Spleen (tissue), 11 donors: ENCODE results near the gene NBAS. TPM values are rescaled to one million over a fixed set of nuclear protein-coding genes. Genes with fewer than 3 reads are reported as not detected.

ENCODE experiments used
- DNase-seq: peaks from one replicate; pipeline ENCODE4 v3.0.0-alpha.2; 2020
- H3K27ac ChIP-seq, 8 donors: fragments of 200-600 bp; sonication (generic) in 7 of 8; 1 replicate in 4 of 8; 2 replicates in 4 of 8; pipeline versions ENCODE4 v1.5.0 to v1.8.0; 2016 to 2021; ENCODE audit warnings: inconsistent platforms in 4 of 8, mild to moderate bottlenecking in 4 of 8, moderate library complexity in 1 of 8
- H3K27me3 ChIP-seq, 7 donors: fragments of 200-600 bp; sonication (generic) in 6 of 7; replicated peaks in 1 of 7; 1 replicate in 4 of 7; 2 replicates in 3 of 7; pipeline versions ENCODE4 v1.5.0 to v1.8.0; 2016 to 2021; ENCODE audit warnings: inconsistent platforms in 3 of 7, mild to moderate bottlenecking in 1 of 7
- H3K36me3 ChIP-seq, 6 donors: fragments of 200-600 bp; sonication (generic) in 5 of 6; 1 replicate in 4 of 6; 2 replicates in 2 of 6; pipeline versions ENCODE4 v1.5.0 to v1.8.0; 2016 to 2021; ENCODE audit warnings: inconsistent platforms in 2 of 6
- H3K4me1 ChIP-seq, 6 donors: fragments of 200-600 bp; sonication (generic) in 5 of 6; 1 replicate in 3 of 6; 2 replicates in 3 of 6; pipeline versions ENCODE4 v1.5.0 to v1.8.0; 2016 to 2021; ENCODE audit warnings: inconsistent platforms in 3 of 6
- H3K4me3 ChIP-seq, 8 donors: fragments of 200-600 bp; sonication (generic) in 7 of 8; 1 replicate in 4 of 8; 2 replicates in 4 of 8; pipeline versions ENCODE4 v1.5.0 to v1.8.0; 2016 to 2021; ENCODE audit warnings: inconsistent platforms in 4 of 8, mild to moderate bottlenecking in 4 of 8, moderate library complexity in 2 of 8
- H3K9me3 ChIP-seq, 8 donors: fragments of 200-600 bp; sonication (generic) in 7 of 8; 1 replicate in 4 of 8; 2 replicates in 4 of 8; pipeline versions ENCODE4 v1.5.0 to v1.8.0; 2016 to 2021; ENCODE audit warnings: inconsistent platforms in 4 of 8
- POLR2A ChIP-seq, 3 donors: fragments of 450-650 bp; IDR thresholded peaks; one replicate each; pipeline ENCODE4 v1.5.1; 2017; ENCODE audit warnings: antibody characterized with exemption in 3 of 3, mild to moderate bottlenecking in 1 of 3
- POLR2AphosphoS5 ChIP-seq, 3 donors: sonication (generic); formaldehyde crosslinking; IDR thresholded peaks; one replicate each; pipeline ENCODE4 v1.5.1; 2017; ENCODE audit warnings: antibody characterized with exemption in 3 of 3
- WGBS, 5 donors: extraction: QIAGEN DNeasy Blood & Tissue Kit in 3 of 5; methylation state at CpG; one replicate each; pipeline versions ENCODE4 v1.1.5 to v1.1.7; 2013 to 2018; 5-methylcytosine and 5-hydroxymethylcytosine counted together
- intact Hi-C: fragments of 100-400 bp; cut with DNase I; formaldehyde crosslinking; loops from one replicate; pipeline ENCODE4 v1.15.0; 2023; ENCODE audit warnings: low total_unique reads
- polyA plus RNA-seq, 3 donors: library from polyadenylated mRNA; stranded (reverse); fragments of 200-250 nt; gene quantifications; one replicate each; pipeline ENCODE4 v1.2.1, GENCODE V29; 2013
- total RNA-seq, 7 donors: library from RNA; depleted of rRNA in 3 of 7; stranded (reverse); fragments of >200 nt in 3 of 7; fragmentation: NEBNext Ultra II Directional in 4 of 7; extraction: Animal tissue kit (Norgen Biotek cat#: 25700) in 4 of 7; gene quantifications; one replicate each; pipeline versions ENCODE4 v1.1.0 to v1.2.1, GENCODE V29; 2016 to 2021
- TF ChIP-seq, protein P1 (sequence below), 11 experiments: fragments of 200-600 bp in 7 of 11; fragments of 450-650 bp in 4 of 11; sonication (generic) in 4 of 11; IDR thresholded peaks in 8 of 11; conservative IDR thresholded peaks in 3 of 11; 1 replicate in 7 of 11; 2 replicates in 4 of 11; pipeline versions ENCODE4 v1.4.0 to v1.8.0; 2016 to 2021; ENCODE audit warnings: antibody characterized with exemption in 11 of 11, inconsistent platforms in 4 of 11, mild to moderate bottlenecking in 1 of 11
- donor health status: healthy with polysubstance abuse.
- donor health status: DM: no; HTN: no; CAD: no; lungs with moderate emphysema.
- donor health status: DM: no; HTN: no; CAD: no.
- donor health status: Bipolar disorder and iron deficiency.
- donor health status: healthy.
- donor health status: DM: no; HTN: no; CAD: no.
- donor health status: DM: yes; HTN: yes; CAD: no.

Gene NBAS
- total and polyA plus RNA-seq, 10 donors = 21.1 to 49.0 (median 40.9) TPM

DNA sequence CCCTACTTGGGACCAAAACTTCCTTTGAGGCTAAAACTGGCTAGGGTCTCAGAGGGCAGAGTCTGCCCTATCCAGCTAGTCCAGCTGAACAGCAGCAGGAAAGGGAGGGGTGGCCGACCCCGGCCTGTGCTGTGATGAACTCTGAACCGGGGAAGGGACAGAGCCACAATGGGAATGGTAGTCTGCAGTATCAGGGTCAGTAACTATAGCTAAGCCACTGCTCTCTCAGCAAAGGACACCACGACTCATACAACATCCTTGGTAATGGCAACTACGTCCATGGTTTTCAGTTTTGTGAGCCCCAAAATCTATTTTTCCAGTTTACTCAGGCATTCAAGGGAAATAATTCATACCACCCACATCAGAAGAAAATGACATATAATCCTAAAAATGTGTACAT is 75.2 kb downstream of the NBAS start:
- Histone ChIP-seq H3K4me3 (no peak overlapping the region), H3K36me3 (peaks cover 0 to 83% (median 20%) of the 10 kb centered on the region in 6 donors), H3K27me3 (no peaks in the 10 kb centered on the region), H3K9me3 (no peaks in the 10 kb centered on the region), H3K27ac (no peak overlapping the region), H3K4me1 (no peaks in the 10 kb centered on the region)
- DNase-seq = no peak
- WGBS, 5 donors = 80 to 94% (median 86%) methylated on average over 5 of the region's 5 CpGs
- intact Hi-C loops = no loop called here
- TF ChIP-seq POLR2AphosphoS5 (IDR thresholded peaks at IDR 0.05) (no peak), POLR2A (IDR thresholded peaks at IDR 0.05) (no peak)
- TF ChIP-seq, protein P1, sequence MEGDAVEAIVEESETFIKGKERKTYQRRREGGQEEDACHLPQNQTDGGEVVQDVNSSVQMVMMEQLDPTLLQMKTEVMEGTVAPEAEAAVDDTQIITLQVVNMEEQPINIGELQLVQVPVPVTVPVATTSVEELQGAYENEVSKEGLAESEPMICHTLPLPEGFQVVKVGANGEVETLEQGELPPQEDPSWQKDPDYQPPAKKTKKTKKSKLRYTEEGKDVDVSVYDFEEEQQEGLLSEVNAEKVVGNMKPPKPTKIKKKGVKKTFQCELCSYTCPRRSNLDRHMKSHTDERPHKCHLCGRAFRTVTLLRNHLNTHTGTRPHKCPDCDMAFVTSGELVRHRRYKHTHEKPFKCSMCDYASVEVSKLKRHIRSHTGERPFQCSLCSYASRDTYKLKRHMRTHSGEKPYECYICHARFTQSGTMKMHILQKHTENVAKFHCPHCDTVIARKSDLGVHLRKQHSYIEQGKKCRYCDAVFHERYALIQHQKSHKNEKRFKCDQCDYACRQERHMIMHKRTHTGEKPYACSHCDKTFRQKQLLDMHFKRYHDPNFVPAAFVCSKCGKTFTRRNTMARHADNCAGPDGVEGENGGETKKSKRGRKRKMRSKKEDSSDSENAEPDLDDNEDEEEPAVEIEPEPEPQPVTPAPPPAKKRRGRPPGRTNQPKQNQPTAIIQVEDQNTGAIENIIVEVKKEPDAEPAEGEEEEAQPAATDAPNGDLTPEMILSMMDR (IDR thresholded peaks at IDR 0.05 in 8 of 11, conservative IDR thresholded peaks at IDR 0.05 in 3 of 11) = no peak

DNA sequence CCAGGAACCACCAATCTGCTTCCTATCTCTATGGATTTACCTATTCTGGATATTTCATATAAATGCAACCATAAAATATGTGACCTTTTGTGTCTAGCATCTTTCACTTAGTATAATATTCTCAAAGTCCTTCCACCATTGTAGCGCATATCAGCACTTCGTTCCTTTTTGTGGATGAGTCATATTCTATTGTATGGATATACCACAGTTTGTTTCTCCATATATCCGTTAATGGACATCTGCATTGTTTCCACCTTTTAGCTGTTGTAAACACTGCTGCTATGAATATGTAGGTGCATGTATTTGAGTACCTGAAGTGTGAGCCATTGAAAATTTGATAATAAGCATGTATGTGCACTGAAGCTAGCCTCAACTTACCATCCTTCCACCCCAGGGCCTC is 80.1 kb downstream of the NBAS start:
- no peaks in the 10 kb centered on the region for H3K9me3 ChIP-seq
- no peaks in the 10 kb centered on the region for H3K27me3 ChIP-seq
- H3K27ac ChIP-seq = no peak overlapping the region
- H3K36me3 ChIP-seq = peaks cover 0 to 97% (median 14%) of the 10 kb centered on the region in 6 donors
- no peak for TF ChIP-seq POLR2AphosphoS5 (IDR thresholded peaks at IDR 0.05)
- no peak for TF ChIP-seq POLR2A (IDR thresholded peaks at IDR 0.05)
- TF ChIP-seq, protein P1 (IDR thresholded peaks at IDR 0.05 in 8 of 11, conservative IDR thresholded peaks at IDR 0.05 in 3 of 11) = no peak
- no peak for DNase-seq
- no peaks in the 10 kb centered on the region for H3K4me1 ChIP-seq
- H3K4me3 ChIP-seq = no peak overlapping the region
- 95 to 99% (median 97%) methylated on average over 3 of the region's 3 CpGs for WGBS, 5 donors
- intact Hi-C loops = no loop called here

DNA sequence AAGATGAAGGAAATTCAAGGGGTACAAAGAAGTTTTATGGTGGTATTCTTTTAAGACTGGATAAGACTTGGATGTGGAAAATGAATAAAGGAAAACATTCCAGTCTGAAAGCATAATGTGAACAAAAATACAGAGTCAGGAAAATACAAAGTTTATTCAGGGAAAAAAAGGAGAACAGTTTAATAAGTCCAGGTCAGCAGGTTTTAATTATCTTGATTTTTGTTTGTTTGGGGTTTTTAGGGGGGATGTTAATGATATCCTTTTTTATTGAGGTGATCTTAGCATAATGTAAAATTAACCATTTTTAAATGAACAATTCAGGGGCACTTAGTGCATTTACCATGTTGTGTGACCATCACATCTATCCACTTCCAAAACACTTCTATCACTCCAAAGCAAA is 80.6 kb downstream of the NBAS start:
- H3K4me1 ChIP-seq = no peaks in the 10 kb centered on the region
- intact Hi-C loops = no loop called here
- no peak overlapping the region for H3K27ac ChIP-seq
- no peak for DNase-seq
- TF ChIP-seq POLR2A (IDR thresholded peaks at IDR 0.05) (no peak), POLR2AphosphoS5 (IDR thresholded peaks at IDR 0.05) (no peak)
- TF ChIP-seq, protein P1 (IDR thresholded peaks at IDR 0.05 in 8 of 11, conservative IDR thresholded peaks at IDR 0.05 in 3 of 11) = no peak
- H3K9me3 ChIP-seq = no peaks in the 10 kb centered on the region
- H3K4me3 ChIP-seq = no peak overlapping the region
- H3K27me3 ChIP-seq = no peaks in the 10 kb centered on the region
- peaks cover 0 to 97% (median 14%) of the 10 kb centered on the region in 6 donors for H3K36me3 ChIP-seq

DNA sequence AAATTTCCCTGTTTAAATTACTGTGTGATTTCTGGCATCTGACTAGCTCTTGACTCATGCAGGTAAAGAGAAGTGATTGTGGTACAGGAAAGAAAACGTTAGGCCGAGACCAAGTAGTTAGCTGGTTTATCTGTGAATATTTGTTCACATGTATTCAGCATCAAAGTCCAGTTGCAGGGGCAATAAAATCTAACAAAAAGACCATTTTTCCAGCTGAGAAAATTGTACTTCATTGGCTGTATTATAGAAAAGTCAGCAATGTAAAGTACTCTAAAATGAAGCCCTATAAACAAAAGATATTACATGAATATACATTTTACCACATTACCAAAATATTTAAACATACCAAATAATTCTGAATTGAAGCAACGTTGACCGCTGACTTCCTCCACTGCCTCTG is 88.3 kb downstream of the NBAS start:
- H3K4me3 ChIP-seq = no peak overlapping the region
- peaks cover 2 to 97% (median 42%) of the 10 kb centered on the region in 6 donors for H3K36me3 ChIP-seq
- H3K27ac ChIP-seq = no peak overlapping the region
- TF ChIP-seq, protein P1 (IDR thresholded peaks at IDR 0.05 in 8 of 11, conservative IDR thresholded peaks at IDR 0.05 in 3 of 11) = no peak
- TF ChIP-seq POLR2A (IDR thresholded peaks at IDR 0.05) = no peak
- TF ChIP-seq POLR2AphosphoS5 (IDR thresholded peaks at IDR 0.05) = no peak
- no peaks in the 10 kb centered on the region for H3K4me1 ChIP-seq
- intact Hi-C loops = no loop called here
- no peaks in the 10 kb centered on the region for H3K9me3 ChIP-seq
- WGBS, 5 donors = 88 to 94% (median 90%) methylated on average over 4 of the region's 4 CpGs
- DNase-seq = no peak
- H3K27me3 ChIP-seq = no peaks in the 10 kb centered on the region
